Stimulated activated CD4-positive, alpha-beta T cell treated with anti-CD3 and anti-CD28 coated beads, Interleukin-15, amount 100 ng/mL, for 48 hours (primary cell): ENCODE data around the gene RANBP1.

Source experiments
- DNase-seq, 2 donors: peaks; one replicate each; pipeline ENCODE4 v3.0.0-alpha.2; 2020; ENCODE audit warnings: low read depth in 2 of 2

RANBP1 gene

GRCh38 chr22:20107951-20108756 lies 7.8 kb upstream of the RANBP1 start:
- DNase-seq, result no peak

- no peak for DNase-seq
These were observed 7.1 kb upstream of the RANBP1 start for GRCh38 chr22:20108757-20109230.

DNA sequence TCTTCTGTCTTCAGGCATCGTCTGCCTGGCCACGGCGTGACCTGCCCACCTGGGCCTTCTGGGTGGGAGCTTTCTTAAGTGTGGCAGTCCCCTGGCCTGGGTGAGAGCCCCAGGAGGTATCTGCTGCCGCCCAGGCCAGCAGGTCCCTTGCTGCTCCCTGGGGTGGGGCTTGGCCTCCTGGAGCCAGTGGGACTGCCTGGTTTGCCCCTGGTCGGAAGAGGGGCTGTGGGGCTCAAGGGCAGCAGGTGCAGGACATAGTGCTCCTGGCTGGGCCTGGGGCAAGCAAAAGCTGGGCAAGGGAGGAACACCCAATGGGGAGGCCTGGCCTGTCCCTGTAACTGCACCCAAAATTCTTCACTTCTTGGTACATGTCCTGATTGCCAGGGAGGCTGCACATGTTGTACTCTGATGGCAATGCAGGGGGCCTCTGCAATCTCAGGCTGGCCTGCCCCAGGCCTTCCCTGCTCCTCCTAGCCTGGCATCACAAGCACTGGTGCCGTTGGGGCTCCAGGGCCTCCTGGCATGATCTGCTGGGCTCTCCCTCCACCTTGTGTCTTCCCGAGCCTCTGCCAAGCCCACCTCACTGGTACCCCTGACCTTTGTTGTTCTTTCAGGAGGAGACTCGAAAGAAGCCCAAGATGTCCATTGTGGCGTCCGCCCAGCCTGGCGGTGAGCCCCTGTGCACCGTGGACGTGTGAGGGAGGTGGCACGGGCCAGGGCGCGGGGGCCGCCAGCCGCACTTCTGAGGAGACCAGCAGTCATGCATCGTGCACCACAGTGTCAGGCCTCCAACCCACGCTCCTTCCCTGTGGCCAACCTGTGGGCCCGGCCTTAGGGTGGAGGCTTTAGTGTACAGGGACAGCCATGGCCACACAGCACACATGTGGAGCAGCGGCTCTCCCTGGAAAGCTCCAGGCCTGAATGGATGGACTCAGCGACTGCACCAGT lies 6.2 kb upstream of the RANBP1 start:
- DNase-seq, result no peak

GRCh38 chr22:20110359-20110985 lies 5.4 kb upstream of the RANBP1 start:
- DNase-seq, result no peak

DNA sequence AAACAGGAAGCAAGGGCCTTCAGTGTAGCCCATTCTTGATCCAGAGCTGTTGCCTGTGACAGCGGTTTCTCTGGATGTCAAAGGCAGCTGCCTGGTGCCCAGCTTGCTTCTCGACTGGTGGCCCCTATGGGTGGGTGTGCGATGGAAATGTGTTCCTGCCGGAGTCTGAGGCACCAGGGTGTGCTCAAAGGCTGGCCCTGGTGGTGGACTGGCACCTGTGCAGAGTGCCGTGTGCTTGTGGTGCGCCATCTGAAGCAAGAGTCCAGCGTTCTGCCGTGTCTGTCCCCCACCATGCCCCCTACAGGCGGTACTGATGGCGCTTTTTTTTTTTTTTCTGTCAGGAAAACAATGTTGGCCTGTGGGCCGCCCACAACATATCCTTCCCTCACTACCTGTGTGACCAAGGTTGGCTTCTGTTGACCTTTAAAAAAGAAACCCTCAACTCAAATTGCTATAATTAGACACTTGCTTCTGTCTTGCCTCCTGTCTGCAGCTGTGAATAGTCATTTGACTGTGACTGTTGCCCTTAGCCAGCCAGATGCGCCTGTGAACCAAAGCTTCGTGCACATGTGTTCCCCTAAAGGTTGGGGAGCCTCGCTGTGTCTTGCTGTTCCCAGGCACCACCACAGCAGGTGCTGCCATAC lies 4.7 kb upstream of the RANBP1 start:
- no peak for DNase-seq

GRCh38 chr22:20111689-20112622 lies 3.9 kb upstream of the RANBP1 start:
- DNase-seq, result no peak

DNA sequence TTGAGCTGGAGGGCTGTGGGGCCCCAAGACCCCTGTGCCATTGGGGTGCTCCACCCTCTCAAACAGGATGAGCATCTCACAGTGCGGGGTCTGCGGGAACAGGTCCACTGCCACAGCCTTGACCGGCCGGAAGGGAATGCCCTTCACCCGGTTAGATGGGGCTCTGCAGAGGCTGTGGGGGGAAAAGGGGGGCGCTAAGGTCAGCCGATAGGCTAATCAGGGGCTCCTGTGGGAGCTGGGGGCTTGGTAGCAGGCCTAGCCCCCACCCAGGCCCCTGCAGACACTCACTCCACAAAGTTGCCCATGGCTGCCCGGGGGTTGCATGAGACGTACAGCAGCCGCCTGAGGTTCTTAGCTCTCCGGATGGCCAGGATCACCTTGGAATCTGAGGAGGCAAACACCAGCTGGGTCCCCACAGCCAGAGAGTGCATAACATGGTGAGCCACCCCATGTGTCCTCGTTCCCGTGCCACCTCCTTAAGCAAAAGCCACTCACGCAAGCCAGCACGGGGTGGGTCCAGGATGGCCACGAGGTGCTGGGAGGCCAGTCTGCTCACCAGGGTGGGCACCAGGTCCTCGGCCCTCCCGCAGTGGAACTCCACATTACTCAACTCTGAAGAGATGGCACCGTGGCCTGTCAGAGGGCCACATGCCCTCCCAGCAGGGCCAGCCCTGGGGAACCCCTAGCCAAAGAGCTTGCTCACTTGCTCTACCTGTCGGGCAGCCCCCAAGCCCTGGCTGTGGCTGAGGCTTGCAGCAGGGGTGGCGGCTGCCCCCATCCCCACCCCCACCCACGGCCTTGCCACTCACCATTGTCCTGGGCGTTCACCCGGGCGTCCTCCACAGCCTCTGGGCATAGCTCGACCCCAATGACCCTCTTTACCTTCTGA lies 3.0 kb upstream of the RANBP1 start:
- no peak for DNase-seq

- DNase-seq, result no peak
These were observed 2.2 kb upstream of the RANBP1 start for GRCh38 chr22:20113551-20114310.

DNA sequence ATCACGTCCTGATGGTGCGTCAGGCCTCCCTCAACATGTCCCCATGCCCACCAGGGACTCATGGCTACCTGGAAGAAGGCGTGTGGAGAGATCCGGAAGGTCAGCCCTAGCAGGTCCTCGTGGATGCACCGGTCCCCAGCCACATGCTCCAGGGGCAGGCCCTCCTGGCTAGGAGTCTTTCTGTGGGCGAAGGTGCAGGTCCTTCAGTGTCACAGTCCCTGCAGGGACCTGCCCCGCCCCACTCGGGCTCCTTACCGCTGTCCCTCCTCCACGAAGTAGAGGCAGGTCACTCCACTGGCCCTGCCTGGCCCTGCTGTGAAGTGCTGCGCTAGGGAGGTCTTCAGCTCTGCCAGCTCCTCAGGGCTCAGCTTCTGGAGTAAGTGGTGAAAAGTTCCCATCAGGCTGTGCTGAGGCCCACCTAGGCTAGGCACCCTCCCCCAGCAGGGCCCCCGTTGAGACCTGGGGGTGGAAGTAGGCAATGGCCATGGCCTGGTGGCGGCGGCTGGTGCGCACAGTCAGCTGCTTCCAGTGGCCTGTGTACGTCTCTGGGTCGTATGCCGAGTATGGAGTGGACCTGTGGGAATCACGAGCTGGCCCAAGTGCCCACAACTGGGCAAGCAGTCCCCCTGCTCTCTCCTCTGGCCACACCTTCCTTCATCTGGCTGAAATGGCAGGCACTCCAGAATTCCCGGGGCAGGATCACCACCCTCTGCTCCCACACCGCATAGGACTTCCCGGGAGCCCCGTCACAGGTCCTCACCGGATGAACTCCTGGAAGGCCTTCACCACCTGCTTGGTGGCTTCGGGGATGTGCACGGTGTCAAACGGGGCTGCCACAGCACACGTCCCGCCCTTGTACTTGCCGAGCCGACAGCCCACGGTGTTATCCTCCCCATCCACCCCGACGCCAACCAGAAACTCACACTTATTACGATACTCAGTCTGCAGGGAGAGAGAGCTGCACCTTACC lies 1.1 kb upstream of the RANBP1 start:
- DNase-seq, result no peak

DNA sequence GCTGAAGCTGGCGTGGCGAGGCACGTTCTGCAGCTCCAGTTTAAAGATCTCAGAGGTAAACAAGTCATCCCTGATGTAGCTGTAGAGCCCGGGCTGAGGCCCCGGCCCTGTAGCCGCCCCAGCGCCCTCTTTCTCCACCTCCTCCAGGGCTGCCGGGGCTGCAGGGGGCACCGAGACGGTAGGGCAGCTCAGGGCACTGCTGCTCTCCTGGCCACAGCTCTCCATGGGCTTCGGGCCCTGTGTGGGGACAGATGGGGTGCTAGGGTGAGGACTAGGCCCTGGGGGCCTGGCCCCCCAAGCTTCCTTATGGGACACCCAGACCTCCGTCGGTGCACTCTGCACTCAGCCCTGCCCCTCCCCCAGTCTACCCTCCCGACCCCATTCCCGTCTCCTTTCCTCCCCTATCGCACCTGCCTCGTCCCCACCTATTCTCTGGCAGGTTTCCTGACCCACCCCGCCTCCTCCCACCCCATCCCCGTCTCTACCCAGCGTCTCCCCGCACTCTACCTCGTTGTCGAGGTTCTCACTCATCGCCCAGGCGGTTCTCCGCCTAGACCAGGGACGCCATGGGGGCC lies 559 bp downstream of the RANBP1 start:
- no peak for DNase-seq

DNA sequence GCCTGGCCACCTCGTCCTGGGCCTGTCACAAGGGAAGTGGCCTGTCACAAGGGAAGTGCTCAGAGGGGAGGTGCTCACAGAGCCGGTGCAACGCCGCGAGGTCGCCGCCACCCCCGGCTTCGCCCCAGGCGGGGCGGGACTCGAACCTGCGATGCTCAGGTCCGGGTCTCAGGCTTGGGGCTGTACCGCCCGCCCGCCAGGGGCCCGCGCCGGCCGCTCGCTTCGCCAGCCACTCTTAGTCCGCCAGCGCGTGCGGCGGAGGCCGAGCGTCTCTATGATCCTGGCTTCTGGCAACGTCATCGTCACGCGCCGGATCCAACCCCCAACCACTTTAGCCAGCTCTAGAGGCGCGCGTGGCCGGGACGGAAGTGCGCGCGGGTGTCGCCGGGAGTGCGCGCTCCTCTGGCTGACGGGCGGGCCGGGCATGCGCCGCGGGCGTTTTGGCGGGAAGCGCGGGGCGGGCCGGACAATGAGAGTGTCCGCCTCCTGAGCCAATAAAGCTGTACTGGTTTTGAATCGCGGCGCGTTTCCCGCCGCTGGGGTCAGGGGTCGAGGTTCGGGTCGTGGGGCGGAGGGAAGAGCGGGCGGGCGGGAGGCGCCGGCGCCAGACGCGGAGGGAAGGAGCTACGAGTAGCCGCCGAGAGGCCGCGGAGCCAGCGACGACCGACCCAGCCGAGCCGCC lies 1.2 kb downstream of the RANBP1 start, which contains the start of gene TRMT2A:
Gene TRMT2A, minus strand, starts transcription at position 276 of the 682 bp plus-strand sequence. CDS start 320 bp downstream, outside the sequence.
- peak; percentile 94 to 96 for DNase-seq

- peak; percentile 78 to 79 for DNase-seq
These were observed 1.9 kb downstream of the RANBP1 start for GRCh38 chr22:20117633-20118299.

GRCh38 chr22:20118300-20119020 lies 2.6 kb downstream of the RANBP1 start:
- DNase-seq, result no peak

- DNase-seq, result no peak
These were observed 6.0 kb downstream of the RANBP1 start for GRCh38 chr22:20121856-20122415.
